ENCODE data around the gene VCL.

DNA sequence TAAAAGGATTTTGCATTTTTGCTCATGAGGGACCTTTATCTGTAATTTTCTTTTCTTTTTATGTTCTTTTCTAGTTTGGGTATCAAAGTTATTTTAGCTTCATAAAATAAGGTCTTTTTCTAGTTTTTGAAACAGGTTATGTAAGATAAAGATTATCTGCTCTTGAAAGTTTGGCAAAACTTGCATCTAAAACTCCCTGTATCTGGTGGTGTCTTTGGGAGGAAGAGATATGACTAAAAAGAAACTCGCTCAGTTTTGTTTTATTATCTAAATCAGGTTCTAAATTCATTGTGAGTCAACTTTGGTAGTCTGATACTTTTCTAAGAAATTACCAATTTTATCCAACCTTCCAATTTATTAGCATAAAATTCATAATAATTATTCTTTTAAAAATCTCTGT, 55.1 kb downstream of the VCL start:
- TF ChIP-seq, protein P1, sequence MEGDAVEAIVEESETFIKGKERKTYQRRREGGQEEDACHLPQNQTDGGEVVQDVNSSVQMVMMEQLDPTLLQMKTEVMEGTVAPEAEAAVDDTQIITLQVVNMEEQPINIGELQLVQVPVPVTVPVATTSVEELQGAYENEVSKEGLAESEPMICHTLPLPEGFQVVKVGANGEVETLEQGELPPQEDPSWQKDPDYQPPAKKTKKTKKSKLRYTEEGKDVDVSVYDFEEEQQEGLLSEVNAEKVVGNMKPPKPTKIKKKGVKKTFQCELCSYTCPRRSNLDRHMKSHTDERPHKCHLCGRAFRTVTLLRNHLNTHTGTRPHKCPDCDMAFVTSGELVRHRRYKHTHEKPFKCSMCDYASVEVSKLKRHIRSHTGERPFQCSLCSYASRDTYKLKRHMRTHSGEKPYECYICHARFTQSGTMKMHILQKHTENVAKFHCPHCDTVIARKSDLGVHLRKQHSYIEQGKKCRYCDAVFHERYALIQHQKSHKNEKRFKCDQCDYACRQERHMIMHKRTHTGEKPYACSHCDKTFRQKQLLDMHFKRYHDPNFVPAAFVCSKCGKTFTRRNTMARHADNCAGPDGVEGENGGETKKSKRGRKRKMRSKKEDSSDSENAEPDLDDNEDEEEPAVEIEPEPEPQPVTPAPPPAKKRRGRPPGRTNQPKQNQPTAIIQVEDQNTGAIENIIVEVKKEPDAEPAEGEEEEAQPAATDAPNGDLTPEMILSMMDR (IDR thresholded peaks at IDR 0.05), result no peak
- no peak for TF ChIP-seq POLR2A (IDR thresholded peaks at IDR 0.05)

Measured in thyroid gland (tissue), 4 donors.